ENCODE measurements around the gene SAFB2.

The SAFB2 gene

DNA sequence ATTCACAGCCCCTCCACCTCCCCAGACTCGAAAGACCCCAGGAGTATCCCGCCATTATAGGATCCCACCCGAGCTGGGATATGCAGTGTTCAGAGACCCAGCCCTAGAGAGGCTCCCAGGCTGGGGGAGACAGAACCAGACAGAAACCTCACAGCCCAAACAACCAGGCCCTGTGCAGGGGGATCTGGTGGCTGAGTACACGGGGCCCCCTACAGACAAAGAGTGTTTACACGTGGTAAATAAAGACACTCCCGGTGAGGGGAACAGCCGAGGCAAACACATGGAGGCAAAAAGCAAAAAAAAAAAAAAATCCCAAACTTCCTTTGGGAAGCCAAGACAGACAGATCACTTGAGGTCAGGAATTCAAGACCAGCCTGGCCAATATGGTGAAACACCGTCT, 79.9 kb downstream of the SAFB2 start:
- no peak for DNase-seq (ENCODE audit: low read depth)

DNA sequence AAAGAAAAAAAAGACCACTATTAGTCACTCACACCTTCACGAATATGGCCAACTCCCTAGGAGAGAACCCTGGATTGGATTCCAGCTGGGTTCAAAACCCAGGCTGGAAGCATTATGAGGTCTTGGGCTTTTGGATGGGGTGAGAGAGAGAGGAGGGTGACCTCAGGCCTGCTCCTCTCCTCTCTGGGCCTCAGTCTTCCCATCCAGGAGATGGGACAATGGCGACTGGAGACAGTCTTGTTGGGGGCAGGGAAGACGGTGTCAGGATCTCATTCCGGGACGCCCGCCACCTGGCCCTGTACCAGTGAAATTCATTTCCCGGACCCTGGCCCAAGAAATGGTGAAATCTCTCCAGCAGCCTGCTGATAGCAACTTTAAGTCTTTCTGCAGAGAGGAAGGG, 81.1 kb downstream of the SAFB2 start:
- DNase-seq (ENCODE audit: low read depth) = no peak

DNA sequence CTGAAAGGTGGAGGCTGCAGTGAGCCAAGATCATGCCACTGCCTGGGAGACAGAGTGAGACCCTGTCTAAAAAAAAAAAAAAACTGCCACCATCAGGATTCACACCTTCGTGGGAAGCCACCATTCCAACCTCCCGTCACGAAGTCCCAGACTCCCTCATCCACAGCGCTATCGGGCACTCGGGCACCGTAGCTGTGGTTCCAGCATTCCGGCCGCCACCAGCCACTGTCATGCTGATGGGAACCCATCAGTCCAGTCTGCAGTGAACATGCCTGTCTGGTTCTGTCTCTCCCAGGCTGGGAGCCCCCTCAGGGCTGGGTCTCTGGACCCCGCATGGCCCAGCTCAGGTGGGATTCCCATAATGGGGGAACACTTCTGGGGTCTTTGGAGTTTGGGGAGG, 82.4 kb downstream of the SAFB2 start:
- DNase-seq (ENCODE audit: low read depth) = no peak

DNA sequence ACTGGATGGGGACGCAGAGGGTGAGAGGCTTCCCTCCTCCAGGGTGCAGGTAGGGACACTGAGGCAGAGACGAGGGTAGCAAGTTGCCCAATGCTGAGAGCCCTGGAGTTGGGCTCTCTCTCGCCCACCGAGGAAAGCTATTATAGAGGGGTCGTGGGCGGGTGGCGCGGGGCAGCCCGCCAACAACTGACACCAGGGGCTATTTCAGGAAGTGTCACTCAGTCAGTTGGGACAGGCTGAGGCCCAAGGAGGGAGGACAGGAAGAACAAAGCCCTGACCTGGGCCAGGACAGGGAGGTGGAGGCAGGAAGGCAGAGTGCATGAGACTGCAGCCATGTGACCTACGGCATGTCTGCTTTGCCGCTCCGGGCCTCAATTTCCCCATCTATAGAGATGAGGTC, 84.7 kb downstream of the SAFB2 start:
- no peak for DNase-seq (ENCODE audit: low read depth)

All from non-pigmented ciliary epithelial cell (primary cell).